Omental fat pad (tissue), 4 donors: ENCODE data around the gene CACNA1D. TPM values are rescaled to one million over a fixed set of nuclear protein-coding genes. Genes with fewer than 3 reads are reported as not detected.

Experiments
- ATAC-seq: fragments of 150-250 bp; one replicate; pipeline ENCODE4 v1.9.1; 2016; ENCODE audit warnings: mild to moderate bottlenecking, moderate library complexity; ENCODE audit not compliant: low FRiP score
- DNase-seq: peaks from one replicate; pipeline ENCODE4 v3.0.0-alpha.2; 2019; ENCODE audit warnings: low spot score
- CTCF ChIP-seq, 3 donors: fragments of 450-650 bp; IDR thresholded peaks; one replicate each; pipeline ENCODE4 v1.5.1; 2016 to 2017; ENCODE audit warnings: antibody characterized with exemption in 3 of 3, mild to moderate bottlenecking in 3 of 3, moderate library complexity in 2 of 3
- total RNA-seq, 4 donors: library from RNA; depleted of rRNA; stranded (reverse); fragments of >200 nt; gene quantifications; one replicate each; pipeline ENCODE4 v1.1.0, GENCODE V29; 2016

Gene CACNA1D
- total RNA-seq, 4 donors from 2014 or later: 0.24 to 1.8 (median 0.74) TPM

DNA sequence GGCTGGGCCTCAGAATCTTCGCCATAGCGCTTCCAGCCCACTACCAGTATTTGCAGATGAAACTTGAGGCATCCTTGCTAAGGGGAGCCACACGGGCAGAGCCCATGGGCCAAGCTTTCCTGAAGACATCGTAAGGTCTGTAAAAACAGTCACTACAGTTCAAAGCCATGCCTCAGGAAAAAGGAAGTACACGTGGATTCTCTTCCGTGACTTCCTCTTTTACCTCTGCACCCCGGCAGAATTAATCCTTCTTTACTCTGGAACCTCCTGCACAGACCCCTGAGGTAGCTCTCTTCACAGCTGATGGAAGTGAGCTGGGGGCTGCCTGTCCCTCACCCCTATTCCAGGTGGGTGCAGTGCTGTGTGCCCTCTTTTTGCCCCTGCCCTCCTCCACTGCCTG lies 222.6 kb downstream of the CACNA1D start:
- ATAC-seq (no peak), DNase-seq (no peak)
- no peak for TF ChIP-seq CTCF (IDR thresholded peaks at IDR 0.05)

DNA sequence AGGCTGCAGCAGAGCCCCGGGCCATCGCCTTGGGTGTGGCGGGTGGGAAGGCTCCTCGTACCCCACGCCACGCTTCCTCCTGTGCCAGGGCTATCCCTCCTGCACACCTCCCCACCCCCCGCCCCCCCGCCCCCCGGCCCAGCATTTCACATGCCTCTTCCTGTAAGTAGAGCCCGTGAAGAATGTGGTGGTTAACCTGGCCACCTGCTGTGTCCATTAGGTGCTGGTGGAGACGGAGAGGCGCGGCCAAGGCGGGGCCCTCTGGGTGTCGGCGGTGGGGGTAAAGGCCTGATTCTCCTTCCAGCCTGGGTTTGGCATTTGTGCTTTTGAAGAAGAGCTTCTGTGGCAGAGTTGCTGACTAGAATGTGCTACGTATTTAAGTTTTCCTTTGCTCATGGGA lies 224.1 kb downstream of the CACNA1D start:
- no peak for TF ChIP-seq CTCF (IDR thresholded peaks at IDR 0.05)
- no peak for ATAC-seq
- no peak for DNase-seq

- ATAC-seq: no peak
- DNase-seq: no peak
- TF ChIP-seq CTCF (IDR thresholded peaks at IDR 0.05): no peak
These were observed 225.4 kb downstream of the CACNA1D start for GRCh38 chr3:53719796-53720195.

- no peak for TF ChIP-seq CTCF (IDR thresholded peaks at IDR 0.05)
- no peak for ATAC-seq
- no peak for DNase-seq
These were observed 227.0 kb downstream of the CACNA1D start for GRCh38 chr3:53721187-53722119.

DNA sequence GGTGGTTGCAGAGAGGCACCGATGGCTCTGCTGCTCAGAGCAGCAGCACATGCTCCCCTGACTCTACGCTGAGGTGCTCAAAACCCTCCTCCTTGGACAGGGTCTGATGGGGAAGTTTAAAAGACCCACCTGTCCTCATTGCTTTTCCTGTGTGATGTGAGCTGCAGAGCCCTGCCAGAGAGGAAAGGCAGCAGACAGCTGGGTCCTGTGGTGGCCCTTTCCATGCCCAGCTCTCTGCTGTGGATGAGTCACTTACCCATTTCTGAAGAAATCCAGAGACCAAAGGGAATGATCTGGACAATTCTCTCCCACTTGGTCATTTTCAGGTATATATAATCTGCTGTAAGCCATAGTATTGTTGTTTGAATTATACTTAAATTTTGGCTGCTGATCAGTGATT lies 230.2 kb downstream of the CACNA1D start:
- ATAC-seq: no peak
- no peak for DNase-seq
- TF ChIP-seq CTCF (IDR thresholded peaks at IDR 0.05): no peak

DNA sequence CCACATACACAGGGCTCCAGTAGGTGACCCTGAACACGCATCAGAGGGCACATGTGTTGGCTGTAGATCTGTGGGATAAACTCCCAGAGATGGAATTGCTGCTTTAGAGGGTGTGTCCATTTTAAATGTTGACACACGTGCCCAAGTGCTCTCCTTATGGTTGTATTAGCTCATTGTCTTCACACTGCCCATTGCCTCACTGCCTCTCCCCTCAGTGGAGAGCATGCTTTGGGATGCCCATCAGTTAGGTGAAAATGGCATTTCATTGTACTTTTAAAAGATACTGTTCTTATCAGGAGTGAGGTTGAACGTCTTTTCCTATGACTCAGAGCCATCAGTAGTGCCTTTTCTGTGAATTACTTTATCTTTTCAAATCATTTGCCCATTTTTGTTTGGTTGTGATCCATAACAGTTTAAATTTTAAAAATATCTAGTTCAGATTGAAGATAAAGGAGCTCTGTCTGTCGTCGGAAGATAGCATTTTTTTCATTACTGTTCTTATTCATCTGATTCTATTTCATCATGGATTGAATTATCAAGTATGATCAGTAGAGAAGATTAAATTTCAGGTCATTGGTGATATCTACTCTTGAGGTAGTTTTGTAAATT lies 231.1 kb downstream of the CACNA1D start:
- DNase-seq (no peak), ATAC-seq (no peak)
- no peak for TF ChIP-seq CTCF (IDR thresholded peaks at IDR 0.05)
